ENCODE data around the gene SLC38A1.

Gene SLC38A1

DNA sequence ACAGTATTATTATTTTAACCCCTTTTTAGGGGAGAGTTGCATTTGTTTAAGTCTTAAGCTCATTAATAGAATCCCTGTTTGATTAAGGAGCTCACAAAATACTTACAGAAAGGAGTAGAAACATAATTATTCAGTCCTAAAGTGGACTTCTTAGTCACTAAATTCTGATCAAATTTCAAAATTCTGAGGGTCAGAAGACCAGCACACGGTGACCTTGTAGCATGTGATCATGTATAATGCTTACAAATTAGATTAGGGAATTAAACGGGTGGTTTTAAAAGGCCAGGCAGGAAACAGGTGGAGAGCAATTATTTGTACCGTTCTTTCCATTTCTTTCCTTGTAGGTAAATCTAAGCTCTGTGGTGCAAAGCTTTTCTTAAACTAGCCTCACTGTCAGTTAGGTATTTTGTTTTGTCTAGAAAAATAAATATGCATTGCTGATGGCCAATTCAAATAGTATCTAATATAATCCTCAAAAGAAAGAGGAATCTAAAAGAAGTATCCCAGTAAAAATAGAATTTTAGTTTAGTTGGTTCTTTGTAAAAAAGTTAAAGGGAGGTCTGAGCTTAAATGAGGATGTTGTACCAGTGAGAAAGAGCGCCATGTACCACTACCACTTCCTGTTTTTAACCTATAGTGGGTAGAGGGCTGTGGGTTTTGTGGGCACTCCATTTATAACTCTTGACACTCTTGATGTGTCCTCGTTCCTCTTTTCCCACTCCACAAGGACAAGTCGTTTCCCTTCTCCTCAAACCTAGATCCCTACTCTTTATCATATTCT, 51.1 kb downstream of the SLC38A1 start:
- TF ChIP-seq, protein P1, sequence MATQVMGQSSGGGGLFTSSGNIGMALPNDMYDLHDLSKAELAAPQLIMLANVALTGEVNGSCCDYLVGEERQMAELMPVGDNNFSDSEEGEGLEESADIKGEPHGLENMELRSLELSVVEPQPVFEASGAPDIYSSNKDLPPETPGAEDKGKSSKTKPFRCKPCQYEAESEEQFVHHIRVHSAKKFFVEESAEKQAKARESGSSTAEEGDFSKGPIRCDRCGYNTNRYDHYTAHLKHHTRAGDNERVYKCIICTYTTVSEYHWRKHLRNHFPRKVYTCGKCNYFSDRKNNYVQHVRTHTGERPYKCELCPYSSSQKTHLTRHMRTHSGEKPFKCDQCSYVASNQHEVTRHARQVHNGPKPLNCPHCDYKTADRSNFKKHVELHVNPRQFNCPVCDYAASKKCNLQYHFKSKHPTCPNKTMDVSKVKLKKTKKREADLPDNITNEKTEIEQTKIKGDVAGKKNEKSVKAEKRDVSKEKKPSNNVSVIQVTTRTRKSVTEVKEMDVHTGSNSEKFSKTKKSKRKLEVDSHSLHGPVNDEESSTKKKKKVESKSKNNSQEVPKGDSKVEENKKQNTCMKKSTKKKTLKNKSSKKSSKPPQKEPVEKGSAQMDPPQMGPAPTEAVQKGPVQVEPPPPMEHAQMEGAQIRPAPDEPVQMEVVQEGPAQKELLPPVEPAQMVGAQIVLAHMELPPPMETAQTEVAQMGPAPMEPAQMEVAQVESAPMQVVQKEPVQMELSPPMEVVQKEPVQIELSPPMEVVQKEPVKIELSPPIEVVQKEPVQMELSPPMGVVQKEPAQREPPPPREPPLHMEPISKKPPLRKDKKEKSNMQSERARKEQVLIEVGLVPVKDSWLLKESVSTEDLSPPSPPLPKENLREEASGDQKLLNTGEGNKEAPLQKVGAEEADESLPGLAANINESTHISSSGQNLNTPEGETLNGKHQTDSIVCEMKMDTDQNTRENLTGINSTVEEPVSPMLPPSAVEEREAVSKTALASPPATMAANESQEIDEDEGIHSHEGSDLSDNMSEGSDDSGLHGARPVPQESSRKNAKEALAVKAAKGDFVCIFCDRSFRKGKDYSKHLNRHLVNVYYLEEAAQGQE (IDR thresholded peaks at IDR 0.05; ENCODE audit: insufficient read depth in 1 of 2, low read depth in 2 of 2, low read length in 2 of 2): no peak
- TF ChIP-seq FOXP2 (optimal IDR thresholded peaks at IDR 0.05; ENCODE audit: borderline replicate concordance, extremely low read depth, extremely low read length, insufficient read depth) (no peak), SIN3A (IDR thresholded peaks at IDR 0.05; ENCODE audit: borderline replicate concordance, insufficient read depth, low read length) (no peak), TAF1 (IDR thresholded peaks at IDR 0.05; ENCODE audit: borderline replicate concordance, insufficient read depth, low read length) (no peak), POLR2AphosphoS5 (IDR thresholded peaks at IDR 0.05; ENCODE audit: low read depth, low read length) (no peak)

DNA sequence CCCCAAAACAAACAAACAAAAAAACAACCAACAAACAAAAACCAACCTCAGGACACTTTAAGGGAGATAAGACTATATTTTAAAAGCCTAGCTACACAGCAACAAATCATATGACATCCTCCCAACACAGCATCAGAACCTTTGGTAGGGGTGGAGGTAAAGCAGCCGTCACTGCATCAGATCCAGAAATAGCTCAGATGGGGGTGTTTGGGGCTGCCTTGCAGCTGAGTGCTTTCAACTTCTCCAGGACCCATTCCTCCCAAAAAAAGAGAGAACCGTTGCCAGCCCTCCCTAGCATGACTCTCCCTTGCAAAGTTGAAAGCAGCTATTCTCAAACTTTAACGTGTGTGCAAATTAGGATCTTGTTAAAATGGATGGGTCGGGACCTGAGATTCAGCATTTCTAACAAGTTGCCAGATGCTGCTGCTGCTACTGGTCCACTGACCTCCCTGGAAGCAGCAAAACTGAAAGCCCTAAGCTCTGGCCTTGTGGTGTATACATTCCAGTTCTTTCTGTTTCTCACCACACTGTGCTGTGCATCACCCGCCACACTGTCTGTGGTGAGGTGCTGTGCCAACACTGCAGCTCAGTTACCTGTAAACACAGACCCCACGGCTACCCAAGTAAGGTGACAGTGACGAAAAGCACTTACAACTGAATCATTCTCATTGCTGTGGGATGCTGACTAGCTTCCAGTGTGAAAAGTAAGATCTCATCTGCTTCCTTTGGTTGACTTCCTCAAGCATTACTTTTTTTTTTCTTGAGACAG, 54.0 kb downstream of the SLC38A1 start:
- TF ChIP-seq, protein P1 (IDR thresholded peaks at IDR 0.05; ENCODE audit: insufficient read depth in 1 of 2, low read depth in 2 of 2, low read length in 2 of 2): no peak
- no peak for TF ChIP-seq TAF1 (IDR thresholded peaks at IDR 0.05; ENCODE audit: borderline replicate concordance, insufficient read depth, low read length)
- TF ChIP-seq FOXP2 (optimal IDR thresholded peaks at IDR 0.05; ENCODE audit: borderline replicate concordance, extremely low read depth, extremely low read length, insufficient read depth): no peak
- TF ChIP-seq SIN3A (IDR thresholded peaks at IDR 0.05; ENCODE audit: borderline replicate concordance, insufficient read depth, low read length): no peak
- no peak for TF ChIP-seq POLR2AphosphoS5 (IDR thresholded peaks at IDR 0.05; ENCODE audit: low read depth, low read length)

DNA sequence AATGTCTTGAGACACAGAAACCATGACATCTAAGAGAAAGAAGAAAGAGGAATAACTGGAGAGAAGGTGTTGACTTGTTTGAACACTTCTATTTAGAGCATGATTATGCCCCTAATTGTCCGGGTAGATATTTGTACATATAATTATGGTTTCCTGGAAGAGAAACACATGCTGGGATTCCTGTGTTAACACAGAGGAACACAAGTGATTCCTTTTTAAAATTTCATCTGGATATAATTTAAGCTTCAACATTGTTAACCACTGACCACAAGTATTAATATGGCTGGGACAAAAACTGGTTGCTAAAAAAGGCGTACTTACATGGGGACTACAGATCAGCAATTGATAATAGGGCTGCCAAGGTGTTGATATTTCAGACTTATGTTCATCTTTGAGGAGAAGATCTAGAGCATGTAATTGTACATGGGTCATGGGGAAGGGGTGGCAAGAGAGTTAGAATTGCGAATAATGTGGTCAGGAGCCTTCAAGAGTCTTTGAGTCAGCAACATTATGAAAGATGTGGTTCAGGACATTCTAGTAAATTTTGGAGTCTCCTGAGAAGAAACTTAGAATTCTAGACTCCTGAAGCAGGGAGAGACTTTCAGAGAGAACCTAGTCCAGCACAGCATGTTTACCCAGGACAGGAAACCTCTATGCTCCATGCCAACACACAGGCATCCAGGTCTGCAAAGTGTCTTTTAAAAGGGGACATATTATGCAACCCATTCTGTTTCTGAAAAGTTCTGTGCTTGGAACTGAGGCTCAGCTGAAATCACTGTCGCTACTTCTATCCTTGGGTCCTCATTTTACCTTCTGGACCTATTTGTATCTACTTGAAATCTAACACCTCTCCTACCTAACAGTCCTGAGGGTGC, 56.5 kb downstream of the SLC38A1 start:
- TF ChIP-seq FOXP2 (optimal IDR thresholded peaks at IDR 0.05; ENCODE audit: borderline replicate concordance, extremely low read depth, extremely low read length, insufficient read depth): no peak
- TF ChIP-seq POLR2AphosphoS5 (IDR thresholded peaks at IDR 0.05; ENCODE audit: low read depth, low read length): no peak
- TF ChIP-seq, protein P1 (IDR thresholded peaks at IDR 0.05; ENCODE audit: insufficient read depth in 1 of 2, low read depth in 2 of 2, low read length in 2 of 2): no peak
- no peak for TF ChIP-seq TAF1 (IDR thresholded peaks at IDR 0.05; ENCODE audit: borderline replicate concordance, insufficient read depth, low read length)
- no peak for TF ChIP-seq SIN3A (IDR thresholded peaks at IDR 0.05; ENCODE audit: borderline replicate concordance, insufficient read depth, low read length)

DNA sequence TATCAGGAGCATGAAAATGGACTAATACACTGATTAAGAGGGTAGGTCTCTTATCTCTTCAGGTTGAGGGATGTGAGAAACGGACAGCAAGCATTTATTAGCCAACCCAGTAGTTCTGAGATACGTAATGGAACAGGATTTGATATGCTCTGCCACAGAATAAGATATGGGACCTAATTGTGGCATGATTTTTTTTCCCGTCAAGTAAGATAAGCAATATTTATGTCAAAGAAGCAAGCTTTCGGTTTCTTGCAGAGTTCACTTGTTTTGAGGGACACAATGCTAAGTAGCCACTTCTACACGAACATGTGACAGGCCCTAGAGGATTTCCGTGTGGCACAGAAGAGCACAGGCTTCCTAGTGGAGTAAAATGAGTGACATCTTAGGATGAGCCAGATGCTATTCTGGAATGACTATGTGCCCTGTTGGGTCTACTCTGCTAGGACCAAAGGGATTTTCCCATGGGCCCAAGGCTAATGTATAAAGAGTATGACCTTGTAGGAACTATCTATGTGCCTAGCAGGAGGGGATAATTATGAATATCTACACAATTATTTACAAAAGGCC, 57.9 kb downstream of the SLC38A1 start:
- TF ChIP-seq FOXP2 (optimal IDR thresholded peaks at IDR 0.05; ENCODE audit: borderline replicate concordance, extremely low read depth, extremely low read length, insufficient read depth): no peak
- no peak for TF ChIP-seq TAF1 (IDR thresholded peaks at IDR 0.05; ENCODE audit: borderline replicate concordance, insufficient read depth, low read length)
- TF ChIP-seq POLR2AphosphoS5 (IDR thresholded peaks at IDR 0.05; ENCODE audit: low read depth, low read length): no peak
- no peak for TF ChIP-seq SIN3A (IDR thresholded peaks at IDR 0.05; ENCODE audit: borderline replicate concordance, insufficient read depth, low read length)
- TF ChIP-seq, protein P1 (IDR thresholded peaks at IDR 0.05; ENCODE audit: insufficient read depth in 1 of 2, low read depth in 2 of 2, low read length in 2 of 2): no peak
